SKM-1 (cell line): ENCODE data around the gene RGPD3.
"Not testable (repeated sequence)": the region's sequence is repeated elsewhere in the genome, so short reads cannot be mapped to it uniquely, and the experiment has no call there.

ENCODE experiments used
- DNase-seq: peaks from one replicate; lab custom pipeline; 2025; ENCODE audit not compliant: unreplicated experiment; lab: John Stamatoyannopoulos, UW

The RGPD3 gene

DNA sequence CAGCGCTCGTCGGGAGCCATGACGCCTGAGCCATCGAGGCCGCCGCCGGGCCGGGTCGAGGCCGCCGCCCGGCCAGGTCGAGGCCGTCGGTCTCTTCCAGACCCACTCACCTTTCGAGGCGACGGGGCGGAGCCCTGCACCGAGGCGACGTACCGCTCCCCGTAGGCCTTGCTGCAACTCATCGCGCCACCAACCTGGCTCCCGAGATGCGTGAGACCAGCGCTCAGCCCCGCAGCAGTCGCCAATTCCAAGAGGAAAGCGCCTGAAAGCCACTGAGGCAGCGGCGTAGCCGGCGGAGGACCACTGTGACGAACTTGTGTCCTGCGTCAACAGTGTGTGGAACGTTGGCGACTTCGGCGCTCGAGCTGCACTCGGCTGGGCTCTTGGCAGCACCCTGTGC is at the start of gene RGPD3:
RGPD3 (minus strand) TSS at position 307 of the 400 bp plus-strand sequence; CDS start at position 182, 125 bp downstream.
- not testable (repeated sequence) for DNase-seq

DNA sequence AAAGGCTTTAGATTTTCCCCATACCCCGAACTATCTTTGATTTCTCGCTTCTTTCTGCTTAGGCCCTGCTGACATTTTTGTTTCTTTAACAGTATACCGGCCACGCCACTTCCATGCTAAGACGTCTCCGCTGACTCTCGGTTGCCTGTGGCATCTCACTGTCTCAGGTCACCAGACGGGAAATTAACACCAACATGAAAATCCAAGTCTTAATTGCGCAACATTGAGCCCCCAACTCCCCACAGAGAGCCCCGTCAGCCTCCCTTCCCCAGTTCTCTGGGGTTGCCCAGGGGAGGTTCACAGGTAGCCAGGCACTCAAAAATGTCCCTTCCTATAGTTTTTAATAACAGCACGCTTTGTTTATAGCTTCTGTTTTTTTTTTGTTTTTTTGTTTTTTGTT is 49.1 kb upstream of the RGPD3 start:
- no peak for DNase-seq

DNA sequence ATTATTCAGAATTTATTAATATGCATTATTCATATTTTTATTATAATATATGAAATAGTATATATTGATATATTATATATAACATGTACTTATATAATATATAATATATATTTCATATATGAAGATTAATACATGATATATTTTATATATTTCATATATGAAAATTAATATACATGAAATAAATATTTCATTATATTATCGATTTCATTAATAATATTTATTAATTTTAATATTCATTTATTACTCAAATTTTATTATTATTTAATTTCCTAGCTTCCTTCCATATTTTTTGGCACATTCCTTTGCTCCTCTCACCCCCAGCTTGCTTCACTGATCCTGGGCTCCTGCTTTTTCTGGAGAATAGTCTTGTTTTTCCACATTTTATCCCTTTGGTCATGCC is 48.7 kb upstream of the RGPD3 start:
- DNase-seq, result no peak

DNA sequence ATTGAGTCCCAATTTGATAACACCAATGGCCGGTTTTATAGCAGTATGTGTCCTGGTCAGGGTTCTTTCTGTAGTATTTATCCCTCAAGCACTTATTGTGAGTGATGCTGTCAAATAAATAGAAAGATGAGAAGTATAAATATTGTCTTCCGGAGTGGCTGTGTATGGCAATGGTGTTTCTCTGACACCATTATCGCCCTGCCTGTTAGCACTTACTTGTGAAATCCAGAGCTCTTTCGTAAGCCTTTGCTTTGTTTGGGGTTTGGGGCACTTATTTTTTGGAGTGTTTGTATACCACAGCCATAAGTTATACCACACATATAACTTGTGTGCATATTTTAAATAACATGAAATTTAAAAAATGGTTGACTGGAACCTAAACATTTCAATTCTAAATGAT is 48.2 kb upstream of the RGPD3 start:
- no peak for DNase-seq

DNA sequence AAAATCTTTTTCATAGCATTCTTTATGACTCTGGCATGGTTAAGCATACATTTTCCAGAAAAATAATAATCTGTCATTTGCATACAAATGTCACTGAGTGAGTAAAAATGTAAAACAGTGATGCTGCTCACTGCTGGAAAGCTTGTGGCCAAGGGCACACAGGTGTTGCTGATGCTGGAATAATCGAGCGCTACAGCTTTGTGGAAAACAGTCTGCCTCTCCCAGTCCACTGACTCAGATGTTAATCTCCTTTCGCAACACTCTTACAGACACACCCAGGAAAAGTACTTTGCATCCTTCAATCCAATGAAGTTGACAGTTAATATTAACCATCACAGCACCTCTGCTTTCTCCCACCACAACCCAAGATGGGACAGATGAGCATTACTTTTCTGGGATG is 46.6 kb upstream of the RGPD3 start:
- DNase-seq, result not testable (repeated sequence)

DNA sequence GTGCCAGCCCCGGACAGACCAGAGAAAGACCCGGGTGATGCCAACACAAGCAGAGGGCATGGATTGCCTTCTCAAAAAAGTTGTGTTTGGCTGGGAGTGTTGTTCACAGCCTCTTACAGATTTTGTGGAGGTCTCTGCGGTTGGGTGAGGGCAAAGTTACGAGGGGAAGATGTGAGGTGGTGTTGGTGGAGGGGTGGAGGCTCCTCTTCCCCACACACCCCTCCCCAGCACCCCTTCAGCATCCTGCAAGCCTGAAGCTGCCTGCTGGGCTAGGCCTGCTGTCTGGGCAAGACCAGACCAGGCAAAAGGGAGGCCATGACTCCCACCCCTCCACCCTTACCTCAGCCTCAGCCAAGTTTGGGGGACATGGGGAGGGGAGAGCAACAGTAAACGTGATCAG is 45.2 kb upstream of the RGPD3 start:
- DNase-seq, result not testable (repeated sequence)

DNA sequence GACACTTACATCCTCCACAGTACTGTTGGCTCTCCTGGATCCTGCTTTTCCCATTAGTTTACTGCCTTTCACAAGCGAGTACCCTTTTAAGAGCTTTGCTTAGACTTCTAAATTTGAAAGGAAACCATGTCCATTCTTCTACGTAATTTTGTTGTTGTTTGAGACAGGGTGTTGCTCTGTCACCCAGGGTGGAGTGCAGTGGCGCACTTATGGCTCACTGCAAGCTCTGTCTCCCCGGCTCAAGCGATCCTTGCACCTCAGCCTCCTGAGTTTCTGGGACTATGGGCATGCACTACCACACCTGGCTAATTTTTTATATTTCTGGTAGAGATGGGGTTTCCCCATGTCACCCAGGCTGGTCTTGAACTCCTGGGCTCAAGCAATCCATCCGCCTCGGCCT is 43.7 kb upstream of the RGPD3 start:
- not testable (repeated sequence) for DNase-seq

DNA sequence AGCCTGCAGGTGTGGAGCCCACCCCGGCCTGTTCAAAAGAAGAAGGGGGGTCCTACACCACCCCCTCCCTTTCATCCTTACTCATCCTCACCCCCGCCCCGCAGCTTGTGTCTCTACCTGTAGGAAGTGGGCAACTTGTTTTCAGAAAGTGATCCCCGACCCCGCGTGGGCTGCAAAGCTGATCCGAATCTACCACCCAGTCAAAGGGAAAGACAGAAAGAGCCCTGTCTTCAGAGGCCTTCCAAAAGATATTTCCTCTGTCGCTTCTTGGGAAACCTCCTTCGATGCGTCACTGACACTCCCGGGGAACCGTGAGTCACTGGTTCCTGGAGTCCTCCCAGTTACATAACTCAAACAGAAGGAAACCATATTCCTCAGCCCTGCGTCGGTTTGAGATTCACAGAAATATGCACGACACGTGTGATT is 43.3 kb upstream of the RGPD3 start:
- not testable (repeated sequence) for DNase-seq

DNA sequence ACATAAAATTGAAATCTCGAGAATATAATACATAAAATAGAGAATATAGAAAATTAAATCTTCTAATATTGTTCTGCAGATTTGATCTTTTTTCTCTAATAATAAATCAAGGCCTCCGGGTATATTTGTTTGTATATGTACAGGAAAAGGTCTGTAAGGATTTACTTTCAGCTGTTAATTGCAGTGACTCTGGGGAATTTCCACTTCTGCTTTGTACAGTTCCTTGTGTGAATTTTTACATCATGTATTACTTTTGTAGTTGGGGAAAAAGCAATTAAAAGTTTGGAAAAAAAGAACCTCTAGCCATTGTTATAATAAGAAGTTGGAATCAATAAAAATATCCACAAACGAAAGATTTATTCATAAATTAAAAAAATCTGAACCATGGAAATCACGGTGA is 42.6 kb upstream of the RGPD3 start:
- not testable (repeated sequence) for DNase-seq

DNA sequence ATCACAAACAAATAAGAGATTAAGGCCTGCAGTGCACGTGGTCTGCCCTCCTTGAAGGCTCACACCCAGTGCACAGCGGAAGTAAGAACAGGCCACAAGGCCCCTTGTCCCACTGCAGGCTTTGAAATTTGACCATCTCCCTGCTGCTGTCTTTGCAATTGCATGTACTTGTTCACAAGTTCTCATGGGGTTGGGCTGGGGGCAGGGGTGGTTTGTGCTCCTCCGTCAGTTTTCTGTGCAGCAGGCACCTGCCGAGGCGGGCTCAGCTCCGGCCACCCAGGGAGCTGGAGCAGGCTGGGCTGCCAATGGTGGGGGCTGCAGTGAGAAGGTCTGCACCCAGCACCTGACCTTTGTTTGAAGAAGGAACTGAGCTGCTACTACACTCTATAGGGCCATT is 41.2 kb upstream of the RGPD3 start:
- DNase-seq, result not testable (repeated sequence)

DNA sequence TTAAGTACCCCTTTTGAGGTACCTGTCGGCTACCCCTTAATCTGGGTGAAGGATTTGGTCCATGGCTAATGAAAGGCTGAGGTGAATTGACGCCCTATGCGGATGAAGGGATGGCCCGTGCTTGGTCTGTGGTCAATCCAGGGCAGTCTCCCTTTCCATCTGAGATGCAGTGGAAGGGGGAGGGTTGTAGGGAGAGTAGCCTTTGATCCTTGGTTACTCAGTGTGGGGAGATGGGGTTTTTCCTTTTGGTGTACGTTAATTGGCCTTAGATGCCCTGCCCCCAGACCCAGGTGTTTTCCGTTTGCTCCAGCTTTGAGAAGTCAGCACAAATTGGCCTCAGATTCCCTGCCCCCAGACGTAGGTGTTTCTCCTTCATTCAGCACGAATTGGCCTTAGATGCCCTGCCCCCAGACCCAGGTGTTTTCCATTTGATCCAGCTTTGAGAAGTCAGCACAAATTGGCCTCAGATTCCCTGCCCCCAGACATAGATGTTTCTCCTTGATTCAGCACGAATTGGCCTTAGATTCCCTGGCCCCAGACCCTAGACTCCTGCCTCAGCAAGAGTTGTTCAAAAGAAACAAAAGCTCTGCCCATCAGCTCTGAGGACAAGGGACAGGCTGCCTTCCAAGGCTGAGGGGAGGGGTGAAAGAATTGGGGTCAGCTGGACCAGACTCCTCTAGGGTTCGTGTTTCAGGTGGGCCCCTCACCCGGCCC is 40.6 kb upstream of the RGPD3 start:
- not testable (repeated sequence) for DNase-seq

DNA sequence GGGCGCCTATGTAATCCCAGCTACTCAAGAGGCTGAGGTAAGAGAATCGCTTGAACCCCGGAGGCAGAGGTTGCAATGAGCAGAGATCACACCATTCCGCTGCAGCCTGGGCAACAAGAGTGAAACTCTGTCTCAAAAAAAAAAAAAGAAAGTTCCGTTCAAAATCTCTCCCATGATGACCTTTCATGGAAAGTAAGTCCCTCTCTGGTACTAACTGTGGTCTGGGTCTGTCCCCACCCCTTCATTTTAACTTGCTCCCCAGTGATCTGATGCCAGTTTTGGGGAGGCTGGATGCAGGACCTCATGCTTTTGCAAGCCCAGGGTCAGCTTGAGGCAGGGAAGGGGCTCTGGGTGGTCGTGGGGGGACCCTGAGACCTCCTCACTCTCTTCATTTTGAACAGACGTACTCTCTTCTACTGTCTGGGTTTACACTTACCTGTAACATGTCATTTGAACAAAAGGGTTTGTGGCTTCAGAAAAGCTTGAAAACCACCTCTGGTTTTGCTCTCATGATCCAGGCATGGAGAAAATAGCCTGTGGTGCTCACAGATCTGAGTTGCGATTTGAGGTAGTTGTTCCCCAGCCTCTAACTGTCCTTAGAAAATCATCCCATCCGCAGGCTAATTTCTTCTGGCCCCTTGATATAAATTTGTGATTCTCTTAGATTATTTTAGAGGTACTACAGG is 37.9 kb upstream of the RGPD3 start:
- DNase-seq, result not testable (repeated sequence)

DNA sequence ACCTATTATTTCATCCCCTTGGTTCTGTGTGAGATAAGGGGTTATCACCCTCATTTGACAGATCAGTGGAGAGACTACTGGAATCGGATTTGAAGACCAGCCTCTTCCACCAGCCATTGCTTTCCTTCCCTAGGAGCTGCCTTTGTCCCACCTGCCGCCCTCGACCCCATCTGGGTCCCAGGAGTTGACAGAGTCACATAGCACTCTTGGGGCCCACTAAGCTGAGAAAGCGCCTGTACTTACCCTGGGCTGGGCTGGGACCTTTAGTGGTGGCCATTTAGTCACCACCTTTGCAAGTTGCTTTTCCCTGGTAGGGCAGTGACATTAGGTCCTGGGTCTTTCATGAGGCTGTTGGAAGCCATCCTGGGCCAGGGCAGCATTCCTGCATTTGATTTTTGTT is 36.6 kb upstream of the RGPD3 start:
- DNase-seq, result not testable (repeated sequence)

DNA sequence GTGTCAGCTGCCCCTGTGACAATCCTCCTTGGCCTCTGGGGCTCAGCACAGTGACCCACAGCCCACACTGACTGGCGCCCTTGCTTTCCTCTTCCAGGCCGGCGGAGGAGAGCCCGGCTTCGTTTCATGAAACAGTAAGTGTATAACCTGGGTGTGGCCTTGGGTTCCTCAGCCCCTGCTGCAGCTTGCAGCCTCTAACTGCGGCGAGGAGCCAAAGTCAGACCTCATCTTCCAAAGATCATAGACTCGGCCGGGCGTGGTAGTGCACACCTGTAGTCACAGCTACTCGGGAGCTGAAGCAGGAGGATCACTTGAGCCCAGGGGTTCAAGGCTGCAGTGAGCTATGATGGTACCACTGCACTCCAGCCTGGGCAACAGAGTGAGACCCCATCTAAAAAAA is 36.0 kb upstream of the RGPD3 start:
- not testable (repeated sequence) for DNase-seq

DNA sequence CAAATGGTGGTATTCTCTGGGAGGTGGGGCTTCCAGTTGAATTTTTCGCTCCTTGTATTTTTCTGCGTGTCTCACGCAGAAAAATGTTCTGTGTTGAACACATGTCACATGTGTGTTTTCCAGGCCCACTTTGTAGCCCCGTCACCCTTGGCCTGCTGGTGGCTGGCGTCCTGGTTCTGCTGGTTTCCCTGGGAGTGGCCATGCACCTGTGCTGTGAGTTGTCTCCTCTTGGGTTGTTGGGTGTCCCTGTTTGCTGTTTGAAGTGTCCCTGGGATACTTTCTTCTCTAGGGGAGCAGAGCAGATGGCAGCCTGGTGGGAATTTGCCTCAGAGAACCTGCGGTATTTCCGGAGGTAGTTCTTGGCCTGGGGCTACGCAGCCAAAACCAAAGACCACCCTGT is 34.1 kb upstream of the RGPD3 start:
- DNase-seq, result not testable (repeated sequence)

DNA sequence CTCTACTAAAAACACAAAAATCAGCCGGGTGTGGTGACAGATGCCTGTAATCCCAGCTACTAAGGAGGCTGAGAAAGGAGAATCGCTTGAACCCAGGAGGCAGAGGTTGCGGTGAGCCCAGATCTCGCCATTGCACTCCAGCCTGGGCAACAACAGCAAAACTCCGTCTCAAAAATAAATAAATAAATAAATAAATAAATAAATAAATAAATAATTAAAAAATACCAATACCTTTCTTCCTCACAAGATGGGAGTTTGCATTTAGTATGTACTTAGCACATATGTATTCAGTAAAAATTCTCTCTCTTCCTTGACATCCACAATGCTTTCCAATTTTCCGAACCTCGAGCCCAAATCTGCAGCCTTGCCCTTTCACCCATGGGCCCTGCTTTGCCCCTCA is 32.1 kb upstream of the RGPD3 start:
- not testable (repeated sequence) for DNase-seq

DNA sequence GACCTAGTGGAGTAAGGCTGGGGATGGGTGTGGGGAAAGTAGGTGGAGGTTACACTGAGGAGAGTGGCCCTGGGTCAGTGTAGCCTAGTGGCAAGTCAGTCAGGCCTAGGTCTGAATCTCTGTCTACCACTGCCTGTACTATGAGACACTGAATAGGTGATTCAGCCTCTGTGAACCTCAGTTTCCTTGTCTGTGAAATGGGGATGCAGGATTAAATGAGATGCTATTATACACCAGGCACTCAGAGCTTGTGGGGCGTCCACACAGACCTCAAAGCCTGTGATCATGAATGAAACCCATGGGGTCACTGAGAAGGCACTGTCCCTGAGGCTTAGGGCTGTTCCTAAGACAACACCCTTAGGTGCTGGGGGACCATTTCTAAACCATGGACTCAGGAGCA is 30.3 kb upstream of the RGPD3 start:
- not testable (repeated sequence) for DNase-seq

DNA sequence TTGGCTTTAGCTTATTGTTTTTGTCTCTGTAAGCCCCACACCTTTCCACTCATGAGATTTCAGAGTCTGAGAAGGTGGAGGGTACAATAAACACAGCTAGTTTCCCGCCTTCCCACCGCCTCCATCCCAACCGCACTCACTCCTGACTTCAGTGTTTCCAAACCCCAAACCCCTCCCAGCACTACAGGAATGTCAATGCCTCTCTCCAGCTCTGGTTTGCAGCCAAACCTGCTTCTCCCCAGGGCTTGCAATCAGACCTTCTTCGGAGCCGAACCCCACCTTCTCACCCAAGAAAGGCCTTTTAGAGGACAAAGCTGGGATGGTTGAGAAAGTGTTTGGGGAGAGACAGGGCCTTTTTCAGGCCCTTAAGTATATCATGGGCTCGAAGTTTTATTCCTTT is 24.7 kb upstream of the RGPD3 start:
- DNase-seq, result not testable (repeated sequence)

DNA sequence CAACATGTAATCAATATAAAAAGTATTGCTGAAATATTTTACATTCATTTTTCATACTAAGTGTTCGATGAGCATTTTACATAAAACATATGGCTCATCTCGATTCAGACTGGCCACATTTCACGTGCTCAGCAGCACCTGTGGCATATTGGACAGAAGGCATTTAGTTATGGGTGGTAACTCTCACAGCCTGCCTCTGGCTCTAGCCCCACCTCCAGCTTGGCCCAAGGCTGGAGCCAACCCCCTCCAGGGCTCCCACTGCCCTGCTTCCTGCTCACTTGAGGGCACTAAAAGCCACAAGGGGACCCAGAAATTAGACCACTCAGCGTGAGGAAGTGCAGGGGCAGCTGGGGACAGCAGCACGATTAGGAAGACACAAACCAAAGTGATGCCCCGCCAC is 24.2 kb upstream of the RGPD3 start:
- not testable (repeated sequence) for DNase-seq

DNA sequence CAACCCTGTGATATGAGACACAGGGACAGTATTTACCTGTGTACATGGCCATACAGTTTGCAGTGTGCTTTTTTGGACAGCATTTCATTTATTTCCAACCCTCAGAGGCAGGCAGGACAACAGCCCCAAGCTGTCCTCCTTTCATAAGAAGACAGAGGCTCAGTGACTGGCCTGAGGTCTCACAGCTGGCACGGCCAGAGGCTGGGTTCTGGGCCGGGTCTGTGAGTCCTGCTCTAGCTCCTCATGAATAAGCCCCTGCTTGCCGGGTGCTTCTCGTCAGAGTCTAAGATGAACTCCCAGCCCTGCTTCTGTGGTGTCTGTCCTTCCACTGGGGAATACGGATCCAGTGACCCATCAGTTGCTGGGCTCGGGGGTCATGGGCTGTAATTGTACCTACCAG is 21.5 kb upstream of the RGPD3 start:
- DNase-seq, result not testable (repeated sequence)

DNA sequence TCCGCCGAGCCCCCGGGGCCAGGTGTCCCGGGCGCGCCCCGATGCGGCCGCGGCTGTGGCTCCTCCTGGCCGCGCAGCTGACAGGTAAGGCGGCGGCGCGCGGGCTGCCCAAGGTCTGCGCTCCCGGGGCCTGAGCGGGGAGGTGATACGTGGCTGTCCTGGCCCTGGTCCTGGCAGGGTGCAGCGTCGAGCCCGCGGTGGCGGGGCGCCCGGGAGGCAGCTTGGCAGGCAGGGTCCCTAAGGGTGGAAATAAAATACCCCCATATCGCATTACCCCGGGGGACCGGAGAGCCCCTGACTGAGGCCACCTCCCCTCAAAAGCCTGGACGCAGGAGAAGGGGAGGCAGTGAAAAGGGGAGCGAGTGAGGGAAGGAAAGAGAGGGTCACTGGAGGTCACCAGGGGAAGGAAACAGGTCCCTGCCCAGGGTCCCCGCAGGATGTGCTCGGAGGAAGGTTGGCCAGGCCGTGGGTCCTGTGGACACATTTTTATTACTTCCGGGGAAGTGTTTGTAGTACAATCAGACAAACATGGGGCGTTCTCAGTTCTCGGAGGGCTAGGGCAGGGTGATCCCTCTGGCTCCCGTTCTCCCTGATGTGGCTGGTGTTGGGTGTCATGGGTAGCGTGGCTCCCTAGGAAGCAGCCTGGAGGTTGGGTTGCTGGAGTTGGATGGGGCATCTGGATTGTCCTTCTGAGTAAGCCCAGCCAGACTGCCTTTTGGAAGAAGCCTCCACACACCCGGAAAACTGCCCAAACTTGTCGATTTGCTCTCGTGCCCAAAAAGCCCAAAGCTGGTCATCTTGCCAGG is 19.4 kb upstream of the RGPD3 start:
- not testable (repeated sequence) for DNase-seq
